Fibroblast of lung (primary cell): Measurements from ENCODE around the gene LAMTOR5. TPM values are rescaled to one million over a fixed set of nuclear protein-coding genes. Genes with fewer than 3 reads are reported as not detected.
"Not testable (repeated sequence)": the region's sequence is repeated elsewhere in the genome, so short reads cannot be mapped to it uniquely, and the experiment has no call there.

ENCODE experiments used
- DNase-seq, 2 donors: peaks; one replicate each; pipeline versions ENCODE4 v3.0.0 to v3.0.0-alpha.2; 2010; ENCODE audit warnings: low read depth in 2 of 2
- H2AFZ ChIP-seq: 2 replicates; pipeline ENCODE4 v1.5.1; 2012; ENCODE audit warnings: low read length, control low read depth, inconsistent platforms
- H3K27ac ChIP-seq: 2 replicates; pipeline ENCODE4 v1.5.1; 2011; ENCODE audit warnings: low read length, control low read depth; ENCODE audit not compliant: insufficient read depth
- H3K27me3 ChIP-seq: 2 replicates; pipeline ENCODE4 v1.5.1; 2011; ENCODE audit warnings: mild to moderate bottlenecking, low read length; ENCODE audit not compliant: control insufficient read depth, insufficient read depth
- H3K36me3 ChIP-seq: 2 replicates; pipeline ENCODE4 v1.5.1; 2011; ENCODE audit warnings: low read length; ENCODE audit not compliant: control insufficient read depth, insufficient read depth
- H3K4me1 ChIP-seq: 2 replicates; pipeline ENCODE4 v1.5.1; 2011; ENCODE audit warnings: low read length; ENCODE audit not compliant: control insufficient read depth, insufficient read depth; ENCODE audit errors: extremely low read depth
- H3K4me2 ChIP-seq: 2 replicates; pipeline ENCODE4 v1.5.1; 2011; ENCODE audit warnings: low read length, control low read depth; ENCODE audit not compliant: insufficient read depth; ENCODE audit errors: extremely low read depth
- H3K4me3 ChIP-seq, 4 experiments: fragments of 200-600 bp in 1 of 4; sonication (generic) in 1 of 4; replicated peaks in 1 of 4; 2 replicates each; pipeline ENCODE4 v1.5.1; 2011 to 2016; ENCODE audit warnings: low read length in 4 of 4, low read depth in 3 of 4, mild to moderate bottlenecking in 3 of 4, control low read depth in 2 of 4, inconsistent platforms in 1 of 4, mixed read lengths in 1 of 4; ENCODE audit not compliant: insufficient read depth in 1 of 4; ENCODE audit errors: control extremely low read depth in 1 of 4
- H3K79me2 ChIP-seq: 2 replicates; pipeline ENCODE4 v1.5.1; 2012; ENCODE audit warnings: mild to moderate bottlenecking, low read length, inconsistent platforms; ENCODE audit not compliant: control insufficient read depth, insufficient read depth
- H3K9ac ChIP-seq: 2 replicates; pipeline ENCODE4 v1.5.1; 2011; ENCODE audit warnings: mild to moderate bottlenecking, low read length, control low read depth; ENCODE audit not compliant: insufficient read depth
- H3K9me3 ChIP-seq: 2 replicates; pipeline ENCODE4 v1.5.1; 2012; ENCODE audit warnings: low read depth, low read length; ENCODE audit not compliant: control insufficient read depth, insufficient read depth
- H4K20me1 ChIP-seq: 2 replicates; pipeline ENCODE4 v1.5.1; 2011; ENCODE audit warnings: low read length; ENCODE audit not compliant: control insufficient read depth, insufficient read depth; ENCODE audit errors: extremely low read depth
- CTCF ChIP-seq, 2 donors: IDR thresholded peaks in 1 of 2; conservative IDR thresholded peaks in 1 of 2; 1 replicate in 1 of 2; 2 replicates in 1 of 2; pipeline ENCODE4 v1.5.1; 2011 to 2012; ENCODE audit warnings: low read length in 2 of 2, control low read depth in 1 of 2, inconsistent platforms in 1 of 2, low read depth in 1 of 2, mild to moderate bottlenecking in 1 of 2
- EZH2 ChIP-seq: IDR thresholded peaks from 2 replicates; pipeline ENCODE4 v1.5.1; 2012; ENCODE audit warnings: low read length, control low read depth, mild to moderate bottlenecking; ENCODE audit errors: missing control alignments
- polyA plus RNA-seq, 2 donors: library from polyadenylated mRNA; depleted of rRNA in 1 of 2; stranded (reverse) in 1 of 2; unstranded in 1 of 2; fragments of >200 nt; gene quantifications; 2 replicates each; pipeline ENCODE4 v1.2.1, GENCODE V29; 2011 to 2012; ENCODE audit warnings: missing spikeins in 1 of 2
- total RNA-seq: library from RNA; depleted of rRNA; stranded (reverse); fragments of >200 nt; gene quantifications from 2 replicates; pipeline ENCODE4 v1.2.1, GENCODE V29; 2014

Gene LAMTOR5
- total and polyA plus RNA-seq, 2 donors (not counting 1 experiment from before 2014, with no cell fraction given), result 70.4 to 317 TPM

- no peak overlapping the region for H3K9ac ChIP-seq
- H3K4me2 ChIP-seq, result no peak overlapping the region
- peak; percentile 61 to 66 for DNase-seq
- H2AFZ ChIP-seq, result no peak overlapping the region
- H3K27me3 ChIP-seq, result peaks cover 5% of the 10 kb centered on the region
- no peaks in the 10 kb centered on the region for H4K20me1 ChIP-seq
- H3K4me1 ChIP-seq, result no peaks in the 10 kb centered on the region
- TF ChIP-seq EZH2 (no peak), CTCF (conservative IDR thresholded peaks at IDR 0.05 in 1 of 2, IDR thresholded peaks at IDR 0.05 in 1 of 2; ENCODE audit: low read depth in 1 of 2, low read length in 2 of 2) (no peak)
- no peaks in the 10 kb centered on the region for H3K36me3 ChIP-seq
- H3K27ac ChIP-seq, result no peak overlapping the region
- H3K9me3 ChIP-seq, result no peaks in the 10 kb centered on the region
- no peaks in the 10 kb centered on the region for H3K79me2 ChIP-seq
- H3K4me3 ChIP-seq, result no peak overlapping the region
Observed at GRCh38 chr1:110420874-110421793, 13.6 kb upstream of the LAMTOR5 start.

- Histone ChIP-seq H3K4me1 (no peaks in the 10 kb centered on the region), H3K36me3 (no peaks in the 10 kb centered on the region), H3K4me2 (no peak overlapping the region), H2AFZ (no peak overlapping the region), H3K4me3 (no peak overlapping the region), H3K79me2 (no peaks in the 10 kb centered on the region), H3K27ac (no peak overlapping the region), H3K9me3 (no peaks in the 10 kb centered on the region), H3K9ac (no peak overlapping the region), H4K20me1 (no peaks in the 10 kb centered on the region), H3K27me3 (peaks cover 3% of the 10 kb centered on the region)
- TF ChIP-seq EZH2, result no peak
- no peak for DNase-seq
Observed at GRCh38 chr1:110420023-110420662, 12.6 kb upstream of the LAMTOR5 start.

GRCh38 chr1:110418729-110419128 is 11.2 kb upstream of the LAMTOR5 start:
- no peak for DNase-seq
- Histone ChIP-seq H3K79me2 (no peaks in the 10 kb centered on the region), H3K9ac (no peak overlapping the region), H3K4me3 (no peak overlapping the region), H3K4me1 (no peaks in the 10 kb centered on the region), H4K20me1 (no peaks in the 10 kb centered on the region), H3K4me2 (no peak overlapping the region), H3K9me3 (no peaks in the 10 kb centered on the region), H3K36me3 (no peaks in the 10 kb centered on the region), H3K27me3 (no peaks in the 10 kb centered on the region), H3K27ac (no peak overlapping the region), H2AFZ (no peak overlapping the region)
- no peak for TF ChIP-seq CTCF (conservative IDR thresholded peaks at IDR 0.05 in 1 of 2, IDR thresholded peaks at IDR 0.05 in 1 of 2; ENCODE audit: low read depth in 1 of 2, low read length in 2 of 2)
- no peak for TF ChIP-seq EZH2

GRCh38 chr1:110413045-110413444 is 5.6 kb upstream of the LAMTOR5 start:
- not testable (repeated sequence) for H3K27me3 ChIP-seq, H3K4me1 ChIP-seq, H3K36me3 ChIP-seq, H4K20me1 ChIP-seq, H3K9ac ChIP-seq, H3K4me2 ChIP-seq, H3K4me3 ChIP-seq, H3K79me2 ChIP-seq, H2AFZ ChIP-seq, H3K27ac ChIP-seq, DNase-seq, H3K9me3 ChIP-seq
